HG02885 (cell line): ENCODE measurements around the gene ANKRD66.
A peak's percentile ranks its signal among the peaks of the same experiment; 100 is the strongest.
"Not testable (repeated sequence)": the region's sequence is repeated elsewhere in the genome, so short reads cannot be mapped to it uniquely, and the experiment has no call there.

Source experiments
- ATAC-seq: cut with Tn5 transposase; IDR thresholded peaks from one replicate; pipeline ENCODE4 v1.9.1; 2021; ENCODE audit warnings: mild to moderate bottlenecking; ENCODE audit not compliant: unreplicated experiment, poor library complexity

The ANKRD66 gene

DNA sequence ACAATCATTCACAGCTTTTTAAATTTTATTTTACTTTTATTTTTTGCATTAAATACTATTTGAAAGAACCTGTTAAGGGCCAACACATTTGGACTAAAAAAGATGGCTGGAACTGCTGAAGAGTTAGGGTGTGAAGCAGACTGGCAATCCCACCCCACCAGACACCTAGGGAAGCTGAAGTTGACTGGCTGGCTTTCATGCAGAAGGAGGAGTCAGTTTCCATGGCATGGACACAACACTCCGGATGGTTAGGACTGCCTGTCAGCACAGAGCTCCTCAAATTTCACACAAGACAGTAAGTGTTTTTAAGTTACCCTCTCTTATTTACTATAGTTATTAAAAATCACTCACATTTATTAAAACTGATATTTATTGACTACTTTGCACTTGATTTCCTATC is at the start of gene ANKRD66:
ANKRD66 (plus strand) TSS at position 238 of the 400 bp plus-strand sequence. CDS start 5,016 bp downstream, outside the sequence.
- no peak for ATAC-seq

DNA sequence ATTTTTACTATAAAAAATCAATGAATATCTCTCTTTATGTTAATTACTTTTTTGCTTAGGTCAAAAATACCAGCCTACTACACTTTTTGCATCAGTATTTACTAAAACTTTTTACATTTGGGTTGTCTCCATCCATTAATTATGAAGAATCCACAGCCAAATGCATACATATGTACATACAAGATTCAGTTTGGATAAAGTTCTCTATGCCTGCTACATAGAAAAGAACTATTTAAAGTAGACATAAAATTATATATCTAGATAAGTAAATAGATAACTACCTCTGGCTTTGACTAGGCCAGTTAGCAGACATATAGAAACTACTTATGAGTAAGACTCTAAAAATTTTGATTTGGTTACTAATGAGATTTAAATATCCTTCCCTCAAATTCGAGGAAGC is 46.8 kb upstream of the ANKRD66 start:
- no peak for ATAC-seq

DNA sequence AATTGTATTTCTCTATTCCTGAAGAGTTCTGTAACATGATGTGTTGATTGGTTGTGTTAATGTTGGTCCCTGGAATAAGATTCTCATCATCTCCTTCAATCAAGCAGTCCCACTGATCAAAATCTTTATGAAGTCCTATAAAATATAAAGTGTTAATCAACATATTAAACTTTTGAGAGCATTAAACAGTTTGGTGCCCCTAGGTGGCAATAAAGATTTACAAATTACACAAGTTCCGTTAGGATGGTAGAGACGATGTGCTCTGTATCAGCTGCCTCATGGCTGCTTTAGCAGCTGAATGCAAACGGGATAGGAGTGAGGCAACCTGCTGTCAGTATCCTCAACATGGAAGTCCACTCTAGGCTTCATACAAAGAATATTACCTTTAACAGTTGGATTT is 42.2 kb upstream of the ANKRD66 start:
- peak; percentile 42 for ATAC-seq

DNA sequence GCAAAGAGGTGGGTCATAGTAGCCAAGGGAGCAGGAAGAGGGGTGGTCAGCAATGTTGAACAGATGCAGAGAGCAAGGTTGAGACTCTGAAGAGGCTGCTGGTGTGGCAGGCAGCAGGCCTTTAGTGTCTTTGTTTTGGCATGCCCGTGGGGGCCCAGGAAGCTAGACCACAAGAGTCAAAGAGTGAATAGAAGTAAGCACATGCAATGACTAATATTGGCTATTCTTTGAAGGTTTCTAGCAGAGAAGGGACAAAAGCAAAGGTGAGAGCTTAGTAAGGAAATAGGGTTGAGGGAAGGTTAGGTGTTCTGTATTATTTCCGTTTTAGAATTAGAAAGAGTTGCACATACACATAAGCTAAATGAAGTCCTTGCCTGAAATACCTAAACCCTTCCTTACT is 40.3 kb upstream of the ANKRD66 start:
- ATAC-seq, result no peak

DNA sequence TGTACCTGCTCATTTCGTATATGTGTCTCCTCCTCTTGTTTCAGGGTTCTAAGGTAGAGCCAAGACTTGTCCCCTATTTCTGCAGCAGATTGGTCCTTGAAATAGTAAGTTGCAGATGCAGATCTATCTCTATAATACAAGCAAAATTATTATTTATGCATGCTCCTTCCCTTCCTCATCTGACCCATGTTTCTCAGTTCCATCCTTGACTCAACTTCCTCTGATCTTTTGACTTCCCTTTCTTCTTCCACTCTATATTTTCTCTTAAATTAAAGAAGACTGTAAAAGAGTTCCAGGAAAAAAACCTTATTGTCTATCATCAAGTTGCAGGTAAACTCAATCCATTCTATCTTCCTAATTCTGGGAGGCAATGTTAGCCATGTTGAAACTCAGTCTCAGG is 35.2 kb upstream of the ANKRD66 start:
- ATAC-seq, result no peak

DNA sequence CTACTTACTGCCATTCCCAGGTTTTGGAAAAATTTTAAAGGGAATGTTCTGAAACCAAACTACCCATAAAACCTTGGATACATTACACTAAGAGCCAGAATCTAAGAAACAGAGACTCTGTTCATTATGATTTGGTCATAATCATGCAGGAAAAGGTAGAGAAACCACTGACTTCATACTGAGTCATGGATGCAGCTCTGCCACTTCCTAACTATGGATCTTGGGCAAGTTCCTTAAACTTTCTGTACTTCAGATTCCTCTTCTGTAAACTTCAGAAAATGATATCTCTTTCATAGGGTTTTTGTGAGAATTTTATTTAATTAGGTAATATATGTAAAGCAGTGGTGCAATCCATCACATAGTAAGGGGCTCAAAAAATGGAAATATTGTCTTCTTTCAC is 31.6 kb upstream of the ANKRD66 start:
- ATAC-seq, result no peak

DNA sequence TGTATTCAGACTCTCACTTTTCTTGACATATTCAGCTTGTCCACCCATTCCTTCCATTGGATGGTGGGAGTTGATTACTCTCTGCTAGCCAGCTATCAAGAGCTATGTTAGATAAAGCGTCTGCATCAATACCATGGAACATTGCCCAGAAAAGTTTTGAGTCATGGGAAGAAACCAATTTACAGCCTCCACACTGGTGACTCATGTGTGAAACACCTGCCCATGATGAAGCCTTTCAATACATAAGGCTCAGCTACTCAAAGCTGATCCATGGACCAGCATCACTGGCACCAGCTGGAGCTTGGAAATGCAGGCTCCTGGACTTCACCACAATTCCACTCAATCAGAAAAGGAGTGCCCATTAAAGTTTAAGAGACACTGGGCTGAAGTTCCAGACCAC is 27.6 kb upstream of the ANKRD66 start:
- no peak for ATAC-seq

DNA sequence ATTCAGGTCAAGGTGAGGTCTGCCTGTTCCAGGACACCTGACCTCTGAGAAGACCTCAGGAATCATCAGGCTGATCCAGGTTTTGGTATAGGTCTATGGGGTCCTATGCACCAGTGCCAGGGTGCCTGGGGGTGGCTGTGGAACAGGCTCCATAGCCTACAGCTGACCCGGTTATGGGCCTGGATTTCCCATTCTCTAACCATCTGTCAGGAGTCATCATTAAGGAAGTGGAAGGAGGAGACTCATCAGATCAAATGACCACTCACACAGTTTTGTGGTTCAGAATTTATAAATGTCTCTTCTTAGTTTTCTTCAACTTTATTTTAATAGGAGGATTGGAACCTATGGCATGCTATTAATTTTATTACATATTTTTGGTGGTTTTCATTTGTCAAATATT is 26.3 kb upstream of the ANKRD66 start:
- ATAC-seq, result no peak

DNA sequence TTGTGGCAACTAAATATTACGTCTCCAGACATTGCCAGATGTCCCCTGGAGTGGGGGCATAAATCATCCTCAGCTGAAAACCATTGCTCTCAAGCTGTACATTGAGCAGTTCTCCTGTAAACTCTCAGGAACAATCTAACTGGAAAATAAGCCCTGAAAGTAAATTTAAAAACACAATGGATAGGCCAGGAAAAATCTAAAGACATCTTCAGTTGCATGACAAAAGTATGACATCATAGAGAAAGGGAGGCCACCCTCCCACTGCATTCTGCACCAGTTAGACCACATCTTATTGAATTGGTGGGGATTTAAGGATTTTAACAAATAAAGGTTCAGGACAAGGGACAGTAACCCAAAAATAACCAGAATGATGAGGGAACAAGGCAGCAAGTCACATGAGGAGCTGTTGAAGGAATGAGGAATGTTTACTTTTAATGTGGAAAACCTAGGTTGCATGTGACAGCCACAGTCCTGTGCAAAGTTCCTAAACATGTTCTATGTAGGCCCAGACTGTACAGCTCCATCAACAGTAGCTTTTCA is 16.9 kb upstream of the ANKRD66 start:
- ATAC-seq, result no peak

DNA sequence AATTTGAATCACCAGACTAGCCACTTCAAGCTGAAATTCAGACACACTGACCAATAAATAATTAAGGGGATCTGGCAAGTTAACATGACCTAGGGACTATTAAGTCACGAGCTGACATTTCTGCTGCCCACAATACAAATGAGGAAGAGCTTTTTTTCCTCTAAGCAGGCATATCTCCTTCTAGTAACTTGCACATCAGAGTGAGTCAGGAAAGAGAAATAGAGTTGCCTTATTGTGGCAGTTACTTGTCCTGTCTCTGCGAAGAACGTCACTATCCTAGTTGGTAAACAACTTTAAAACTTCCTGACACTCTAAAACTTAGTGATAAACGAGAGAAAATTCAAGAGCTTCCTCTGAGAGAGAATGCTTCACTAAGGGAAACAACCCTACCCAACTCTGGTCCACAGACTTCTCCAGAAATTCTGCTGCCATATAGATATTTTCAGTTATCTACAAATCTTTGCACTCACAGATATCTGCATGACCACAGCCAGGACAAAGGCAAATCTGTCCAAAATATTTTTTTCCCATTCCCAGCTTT is 15.7 kb upstream of the ANKRD66 start:
- ATAC-seq, result no peak

DNA sequence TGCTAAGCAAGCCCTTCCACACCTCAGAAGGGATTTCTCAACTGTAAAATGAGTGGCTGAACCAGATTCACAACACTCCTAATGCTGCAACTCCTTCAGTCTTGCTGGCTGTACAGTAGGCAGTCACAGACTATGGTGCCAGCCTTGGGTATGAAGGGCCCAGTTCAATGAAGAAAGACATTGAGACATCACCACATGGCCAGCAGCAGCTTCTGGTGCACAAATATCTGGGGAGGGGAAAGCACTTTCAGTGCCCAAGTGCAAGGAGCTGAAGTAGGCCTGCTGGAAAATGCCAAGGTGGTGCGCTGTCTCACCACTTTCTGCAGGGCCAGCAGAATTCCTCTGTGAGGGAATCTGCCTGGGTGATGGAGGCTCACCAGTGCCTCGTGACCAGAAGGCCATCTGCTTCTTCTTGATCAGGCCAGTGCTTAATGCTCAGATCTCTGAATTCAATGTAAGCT is 13.4 kb upstream of the ANKRD66 start:
- ATAC-seq, result no peak

DNA sequence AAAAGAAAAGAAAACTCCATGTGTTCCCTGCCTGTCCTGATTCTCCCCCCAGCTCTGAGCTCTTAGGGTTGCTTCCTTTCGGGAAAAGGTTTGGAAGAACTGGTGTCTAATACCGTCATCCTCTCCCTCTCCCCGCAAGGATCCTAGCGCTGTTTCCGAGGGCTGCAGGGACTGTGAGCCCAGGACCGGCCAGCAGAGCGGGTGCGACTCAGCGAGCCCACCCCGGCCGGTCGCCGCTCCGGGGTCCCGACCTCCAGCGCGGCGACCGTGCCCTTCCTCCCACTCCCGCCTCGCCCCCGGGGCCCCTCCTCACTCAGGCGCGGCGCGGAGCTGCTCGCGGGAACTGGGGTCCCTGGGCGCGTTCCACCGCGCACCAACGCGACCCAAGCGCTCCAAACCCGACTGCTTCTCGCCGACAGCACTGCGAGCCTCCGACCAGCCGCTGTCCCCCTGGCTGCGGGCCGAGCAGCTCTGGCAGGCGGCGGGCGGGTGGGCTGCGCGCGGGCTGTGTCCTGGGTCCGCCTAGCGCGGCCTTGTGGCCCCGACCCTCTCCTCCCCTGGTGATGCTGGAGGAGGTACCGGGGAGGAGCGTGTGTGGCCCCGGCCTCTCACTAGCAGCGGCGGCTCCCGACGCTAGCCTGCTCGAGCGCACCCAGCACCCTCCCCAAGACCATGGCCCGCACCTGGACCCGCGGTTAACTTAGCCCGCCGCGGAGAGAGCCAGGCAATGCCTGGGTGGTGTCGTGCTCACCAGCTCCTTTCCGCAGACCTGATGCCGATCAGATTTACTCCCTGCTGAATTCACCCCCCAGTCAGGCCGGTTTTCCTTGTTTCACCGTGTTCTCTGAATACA is 11.6 kb upstream of the ANKRD66 start, which contains the start of gene PLA2G7:
PLA2G7 (minus strand) TSS at position 509 of the 853 bp plus-strand sequence. CDS start 12,484 bp downstream, outside the sequence.
- ATAC-seq, result no peak

DNA sequence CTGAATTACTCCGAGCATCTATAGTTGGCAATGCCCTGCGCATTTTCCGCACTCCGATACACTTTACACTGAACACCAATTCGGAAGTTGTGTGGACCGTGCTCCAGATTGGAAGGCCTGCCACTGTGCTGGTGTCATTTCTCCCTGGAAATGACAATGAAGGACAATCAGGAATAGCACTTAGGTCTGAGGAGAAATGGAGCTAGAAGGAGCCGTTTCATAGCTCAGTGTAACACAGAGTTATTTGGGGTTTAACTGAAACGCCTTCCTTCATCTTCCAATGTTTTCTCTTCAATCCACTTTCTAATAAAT is 11.1 kb upstream of the ANKRD66 start:
- no peak for ATAC-seq

DNA sequence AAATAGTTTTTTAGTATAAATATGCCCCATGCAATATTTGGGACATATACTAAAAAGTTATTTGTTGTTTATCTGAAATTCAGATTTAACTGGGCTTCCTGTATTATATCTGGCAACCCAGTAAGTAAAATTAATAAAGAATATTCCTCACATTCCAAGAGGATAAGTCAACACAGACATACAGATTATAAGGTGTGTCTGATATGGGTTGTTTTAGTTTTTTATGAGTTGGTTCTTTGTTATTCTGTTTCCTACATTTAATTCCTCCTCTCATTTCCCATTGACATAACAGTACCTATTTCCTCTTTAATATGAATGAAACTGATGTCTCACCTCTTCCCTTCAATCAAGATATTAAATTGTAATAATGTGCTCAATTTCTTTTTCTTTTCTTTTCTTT is 9.8 kb upstream of the ANKRD66 start:
- no peak for ATAC-seq

DNA sequence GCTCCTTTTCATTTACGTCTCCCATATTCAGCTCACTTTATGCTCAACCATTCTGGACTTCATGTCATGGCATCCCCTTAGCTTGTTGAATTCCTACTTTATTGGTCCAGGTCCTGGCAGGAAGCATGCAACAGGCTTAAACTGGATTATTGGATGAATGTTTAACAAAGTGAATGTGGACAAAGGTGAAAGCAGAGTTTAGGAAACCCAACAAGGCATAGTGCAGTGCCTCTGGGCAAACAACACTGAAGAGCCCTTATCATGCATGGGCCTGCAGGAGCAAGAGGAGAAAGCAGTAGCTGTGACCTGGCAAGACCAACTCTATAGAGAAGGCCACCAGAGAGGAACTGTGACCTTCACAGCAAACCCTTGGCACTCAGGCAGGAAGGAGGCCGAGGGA is 5.3 kb upstream of the ANKRD66 start:
- ATAC-seq, result no peak

DNA sequence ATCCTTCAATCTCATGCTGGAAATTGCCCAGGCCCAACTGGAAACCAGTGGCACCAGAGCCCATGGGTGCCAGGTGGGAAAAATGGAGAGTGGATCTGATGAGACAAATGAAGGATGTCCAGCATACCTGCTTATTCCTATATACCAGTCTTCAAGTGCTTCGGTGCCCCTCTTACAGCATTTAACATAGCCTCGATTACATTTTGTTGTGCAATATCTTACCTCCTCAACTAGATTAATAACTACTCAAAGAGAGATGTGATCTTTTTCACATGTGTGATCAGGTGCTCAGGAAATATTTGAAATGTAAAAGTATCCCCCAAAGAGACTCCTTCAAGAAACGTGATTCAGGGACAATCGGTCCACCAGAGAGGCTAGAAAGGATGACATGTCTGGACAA is 4.8 kb upstream of the ANKRD66 start:
- no peak for ATAC-seq

DNA sequence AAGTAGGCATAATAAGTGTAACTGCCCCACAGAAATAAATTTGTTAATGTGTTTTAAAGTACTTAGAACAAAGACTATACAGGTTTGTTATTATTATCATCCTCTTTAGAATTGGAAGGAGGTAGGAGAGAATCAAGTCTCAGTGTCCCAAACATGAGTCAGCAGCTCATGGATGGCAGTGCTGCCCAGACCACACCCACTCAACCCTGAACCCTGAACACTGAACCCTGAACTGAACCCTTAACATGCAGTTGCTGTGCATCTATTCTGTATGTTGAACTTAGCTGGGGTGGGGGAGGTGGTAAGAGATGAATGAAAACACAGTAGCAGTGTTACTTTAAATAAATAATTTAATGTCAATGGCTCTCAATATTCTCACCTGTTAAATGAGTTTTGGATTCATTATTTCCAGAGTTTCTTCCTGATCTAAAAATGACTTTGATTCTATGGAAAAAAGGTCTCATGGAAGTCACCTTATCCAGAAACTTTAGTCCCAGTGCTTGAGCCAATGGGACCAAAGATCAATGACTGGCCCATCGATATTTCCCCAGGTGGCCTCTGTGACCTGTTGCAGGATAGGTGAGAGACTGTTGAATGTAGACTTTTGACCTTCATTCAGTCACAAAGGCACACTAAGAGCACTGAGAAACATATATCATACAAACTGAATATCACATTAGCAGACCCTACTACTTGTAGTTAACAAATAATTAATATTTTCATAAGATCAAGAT is 3.1 kb upstream of the ANKRD66 start:
- no peak for ATAC-seq

DNA sequence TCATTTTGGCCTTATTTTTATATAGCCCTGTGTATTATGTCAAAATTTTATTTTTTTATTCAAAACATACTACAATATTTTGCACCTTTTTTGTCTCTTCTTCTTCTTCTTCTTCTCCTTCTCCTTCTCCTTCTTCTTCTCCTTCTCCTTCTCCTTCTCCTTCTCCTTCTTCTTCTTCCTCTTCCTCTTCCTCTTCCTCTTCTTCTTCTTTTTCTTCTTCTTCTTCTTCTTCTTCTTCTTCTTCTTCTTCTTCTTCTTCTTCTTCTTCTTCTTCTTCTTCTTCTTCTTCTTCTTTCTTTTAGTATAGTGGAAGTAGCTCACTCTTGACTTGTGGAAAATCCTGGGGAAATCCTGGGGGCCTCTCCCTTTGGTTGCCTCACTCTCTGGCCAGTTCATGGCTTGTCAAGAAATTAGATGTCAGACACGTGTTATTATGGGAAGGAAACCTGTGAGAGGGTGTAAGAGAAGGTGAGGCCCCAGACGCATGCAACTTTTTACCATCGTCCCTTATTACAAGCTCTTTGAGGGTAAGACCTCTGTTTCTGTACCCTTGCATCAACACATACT is 2.5 kb upstream of the ANKRD66 start:
- ATAC-seq, result not testable (repeated sequence)

DNA sequence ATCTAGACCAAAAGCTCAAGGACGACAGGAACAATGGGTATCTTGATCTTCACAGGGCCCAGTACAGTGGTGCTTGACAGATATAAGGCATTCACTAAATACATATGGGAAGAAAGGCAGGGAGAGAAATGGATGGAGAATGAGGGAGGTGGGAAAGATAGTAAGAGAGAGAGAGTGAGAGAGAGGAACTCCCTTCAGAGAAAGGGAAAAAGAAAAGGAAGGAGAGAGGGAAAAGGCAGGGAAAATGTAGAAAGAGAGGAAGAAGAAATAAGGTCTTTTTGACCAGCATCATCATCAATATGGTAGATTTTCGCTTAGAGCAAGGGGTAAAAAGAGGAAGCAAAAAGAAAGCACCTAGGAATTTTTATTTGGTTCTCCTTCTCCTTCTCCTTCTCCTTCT is 760 bp upstream of the ANKRD66 start:
- no peak for ATAC-seq

DNA sequence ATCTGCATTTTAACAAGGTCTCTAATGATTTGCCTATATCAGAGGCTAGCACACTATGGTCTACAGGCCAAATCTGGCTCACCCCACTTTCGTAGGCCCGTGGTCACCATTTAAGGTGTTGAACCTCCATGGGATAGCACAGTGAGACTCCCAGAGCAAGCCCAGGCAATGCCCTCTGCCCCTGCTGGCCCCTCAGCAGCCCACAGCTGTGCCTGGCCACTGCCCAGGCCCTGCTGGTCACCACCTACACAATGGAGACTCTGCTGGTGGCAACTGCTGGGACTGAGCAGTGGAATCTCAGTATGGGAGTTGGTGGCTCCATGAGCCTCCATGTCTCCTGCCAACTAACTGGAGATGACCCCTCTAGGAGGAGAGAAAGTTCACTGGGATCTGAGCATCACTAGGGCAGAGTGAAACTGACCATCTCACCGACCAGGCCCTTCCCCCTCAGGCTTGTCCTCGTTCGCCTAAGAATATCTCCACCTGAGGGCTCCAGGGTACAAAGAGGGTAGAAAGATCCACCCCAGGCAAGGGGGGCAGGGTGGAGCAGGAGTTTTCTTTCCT is 2.3 kb downstream of the ANKRD66 start:
- no peak for ATAC-seq
